ENCODE results near the gene FIBCD1.
"Not testable (repeated sequence)": the region's sequence is repeated elsewhere in the genome, so short reads cannot be mapped to it uniquely, and the experiment has no call there.

Gene FIBCD1

GRCh38 chr9:130972957-130973685 is 34.1 kb upstream of the FIBCD1 start:
- DNase-seq (ENCODE audit: low spot score) = no peak

GRCh38 chr9:130972277-130972956 is 33.4 kb upstream of the FIBCD1 start:
- no peak for DNase-seq (ENCODE audit: low spot score)

GRCh38 chr9:130971294-130971849 is 32.3 kb upstream of the FIBCD1 start:
- DNase-seq (ENCODE audit: low spot score) = no peak

- no peak for DNase-seq (ENCODE audit: low spot score)
Measured at GRCh38 chr9:130970855-130971254, 31.8 kb upstream of the FIBCD1 start.

- no peak for DNase-seq (ENCODE audit: low spot score)
Measured at GRCh38 chr9:130970052-130970451, 31.0 kb upstream of the FIBCD1 start.

- DNase-seq (ENCODE audit: low spot score) = no peak
Measured at GRCh38 chr9:130965680-130966079, 26.6 kb upstream of the FIBCD1 start.

GRCh38 chr9:130963916-130964315 is 24.9 kb upstream of the FIBCD1 start:
- no peak for DNase-seq (ENCODE audit: low spot score)

- no peak for DNase-seq (ENCODE audit: low spot score)
Measured at GRCh38 chr9:130963337-130963908, 24.4 kb upstream of the FIBCD1 start.

GRCh38 chr9:130962418-130963316 is 23.6 kb upstream of the FIBCD1 start:
- DNase-seq (ENCODE audit: low spot score) = no peak

- no peak for DNase-seq (ENCODE audit: low spot score)
Measured at GRCh38 chr9:130961511-130962300, 22.7 kb upstream of the FIBCD1 start.

GRCh38 chr9:130960522-130961378 is 21.7 kb upstream of the FIBCD1 start:
- no peak for DNase-seq (ENCODE audit: low spot score)

GRCh38 chr9:130959809-130960334 is 20.8 kb upstream of the FIBCD1 start:
- no peak for DNase-seq (ENCODE audit: low spot score)

GRCh38 chr9:130958564-130958963 is 19.5 kb upstream of the FIBCD1 start:
- DNase-seq (ENCODE audit: low spot score) = not testable (repeated sequence)

- no peak for DNase-seq (ENCODE audit: low spot score)
Measured at GRCh38 chr9:130957451-130958203, 18.6 kb upstream of the FIBCD1 start.

GRCh38 chr9:130956636-130957450 is 17.8 kb upstream of the FIBCD1 start:
- DNase-seq (ENCODE audit: low spot score) = no peak

GRCh38 chr9:130955947-130956621 is 17.0 kb upstream of the FIBCD1 start:
- DNase-seq (ENCODE audit: low spot score) = no peak

GRCh38 chr9:130954925-130955324 is 15.9 kb upstream of the FIBCD1 start:
- DNase-seq (ENCODE audit: low spot score) = not testable (repeated sequence)

- DNase-seq (ENCODE audit: low spot score) = no peak
Measured at GRCh38 chr9:130954317-130954716, 15.3 kb upstream of the FIBCD1 start.

All from hematopoietic multipotent progenitor cell treated with erythropoietin and hydrocortisone succinate and interleukin-3 and kit ligand, for 15 days (in vitro differentiated cells).